ENCODE data around the gene NINJ2.

The NINJ2 gene

GRCh38 chr12:544941-545635 is 118.2 kb downstream of the NINJ2 start:
- Mint-ChIP-seq H3K27me3 (peaks cover 19% of the 10 kb centered on the region), H3K4me3 (no peak overlapping the region), H3K9me3 (no peaks in the 10 kb centered on the region), H3K27ac (no peak overlapping the region), H3K4me1 (ENCODE audit: low read depth) (peaks cover 14% of the 10 kb centered on the region), H3K36me3 (ENCODE audit: low read depth) (no peaks in the 10 kb centered on the region)

- Mint-ChIP-seq H3K9me3 (no peaks in the 10 kb centered on the region), H3K27ac (no peak overlapping the region), H3K36me3 (ENCODE audit: low read depth) (no peaks in the 10 kb centered on the region), H3K4me1 (ENCODE audit: low read depth) (peaks cover 22% of the 10 kb centered on the region), H3K27me3 (peaks cover 19% of the 10 kb centered on the region), H3K4me3 (no peak overlapping the region)
Observed at GRCh38 chr12:544142-544541, 119.1 kb downstream of the NINJ2 start.

DNA sequence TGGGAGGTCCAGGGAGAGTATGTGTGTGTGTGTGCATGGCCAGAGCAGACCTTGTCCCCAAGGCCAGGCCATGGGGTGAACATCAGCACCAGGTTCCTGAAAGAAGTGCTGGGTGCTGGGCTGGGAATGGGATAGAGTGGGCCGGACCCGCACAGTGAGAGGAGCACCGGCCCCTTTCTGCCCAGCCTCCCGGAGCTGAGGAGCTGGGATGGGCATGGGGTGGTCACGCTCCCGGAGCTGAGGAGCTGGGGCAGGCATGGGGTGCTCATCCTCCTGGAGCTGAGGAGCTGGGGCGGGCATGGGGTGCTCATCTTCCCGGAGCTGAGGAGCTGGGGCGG is 120.2 kb downstream of the NINJ2 start:
- H3K9me3 Mint-ChIP-seq = no peaks in the 10 kb centered on the region

GRCh38 chr12:542395-543113 is 120.7 kb downstream of the NINJ2 start:
- Mint-ChIP-seq H3K4me1 (ENCODE audit: low read depth) (peaks cover 30% of the 10 kb centered on the region), H3K27me3 (peaks cover 16% of the 10 kb centered on the region), H3K36me3 (ENCODE audit: low read depth) (no peaks in the 10 kb centered on the region), H3K9me3 (no peaks in the 10 kb centered on the region), H3K4me3 (no peak overlapping the region), H3K27ac (no peak overlapping the region)

More for the DNA sequence above, 120.2 kb downstream of the NINJ2 start:
- no peak overlapping the region for H3K27ac Mint-ChIP-seq
- no peaks in the 10 kb centered on the region for H3K36me3 Mint-ChIP-seq (ENCODE audit: low read depth)
- H3K4me3 Mint-ChIP-seq = no peak overlapping the region
- H3K4me1 Mint-ChIP-seq (ENCODE audit: low read depth) = peaks cover 30% of the 10 kb centered on the region
- peaks cover 19% of the 10 kb centered on the region for H3K27me3 Mint-ChIP-seq

DNA sequence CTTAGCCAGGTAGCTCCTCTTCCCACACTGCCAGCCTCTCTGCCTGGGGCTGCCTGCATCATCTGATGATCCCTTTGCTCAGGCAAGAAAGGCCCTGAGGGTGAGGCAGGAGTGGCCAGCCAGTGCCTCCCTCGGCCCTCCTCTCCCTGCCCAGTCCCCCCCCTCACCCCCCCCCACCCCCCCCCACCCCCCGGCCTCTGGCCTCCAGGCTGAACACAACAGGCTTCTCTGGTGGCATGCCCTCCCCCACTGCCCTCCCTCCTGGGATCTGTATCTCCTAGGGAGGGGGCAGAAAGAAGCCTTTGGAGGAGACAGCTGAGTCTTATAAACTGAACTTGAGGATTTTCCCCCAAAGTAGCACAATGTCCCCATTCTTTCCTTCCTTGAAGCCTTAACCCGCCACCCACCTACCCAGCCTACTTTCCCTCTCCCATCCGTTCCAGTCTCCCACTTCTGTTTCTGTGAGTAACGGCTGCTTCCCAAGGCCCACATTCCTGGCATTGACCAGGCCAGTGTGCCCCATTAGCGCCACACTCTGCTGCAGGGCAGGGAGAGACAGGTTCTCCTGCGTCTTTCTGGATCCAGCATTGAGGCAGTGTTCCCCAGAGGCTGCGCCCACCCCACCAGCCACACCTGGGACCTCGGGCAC is 121.4 kb downstream of the NINJ2 start:
- H3K27ac Mint-ChIP-seq = no peak overlapping the region
- peaks cover 26% of the 10 kb centered on the region for H3K4me1 Mint-ChIP-seq (ENCODE audit: low read depth)
- no peaks in the 10 kb centered on the region for H3K9me3 Mint-ChIP-seq
- peaks cover 15% of the 10 kb centered on the region for H3K27me3 Mint-ChIP-seq
- no peak overlapping the region for H3K4me3 Mint-ChIP-seq
- H3K36me3 Mint-ChIP-seq (ENCODE audit: low read depth) = no peaks in the 10 kb centered on the region

DNA sequence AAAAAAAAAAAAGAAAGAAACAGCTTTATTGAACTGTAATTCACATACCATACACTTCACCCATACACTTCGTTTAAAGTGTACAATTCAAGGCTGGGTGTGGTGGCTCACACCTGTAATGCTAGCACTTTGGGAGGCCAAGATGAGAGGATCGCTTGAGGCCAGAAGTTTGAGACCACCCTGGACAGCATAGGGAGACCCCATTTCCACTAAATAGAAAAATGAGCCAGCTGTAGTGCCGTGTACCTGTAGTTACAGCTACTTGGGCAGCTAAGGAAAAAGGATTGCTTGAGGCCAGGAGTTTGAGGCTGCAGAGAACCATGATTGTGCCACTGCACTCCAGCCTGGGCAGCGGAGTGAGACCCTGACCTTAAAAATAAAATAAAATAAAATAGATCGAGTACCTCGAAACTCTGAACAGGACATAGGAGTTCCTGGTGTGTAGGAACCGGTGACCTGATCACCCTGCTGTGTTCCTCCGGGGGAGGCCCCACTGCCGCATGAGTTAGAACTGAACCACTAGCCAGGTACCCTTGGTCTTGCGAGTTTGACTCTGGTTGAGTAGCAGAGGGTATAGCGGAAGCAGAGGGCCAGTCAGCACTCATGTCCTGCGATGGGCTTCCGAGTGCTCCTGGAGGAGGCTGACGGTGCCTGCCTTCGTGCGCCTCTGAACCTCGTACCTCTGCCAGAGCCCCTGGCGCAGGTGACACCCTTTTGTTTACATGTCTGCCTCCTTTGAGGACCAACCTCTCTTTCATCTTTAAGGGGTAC is 123.5 kb downstream of the NINJ2 start:
- Mint-ChIP-seq H3K9me3 (no peaks in the 10 kb centered on the region), H3K27me3 (peaks cover 10% of the 10 kb centered on the region), H3K4me3 (no peak overlapping the region), H3K4me1 (ENCODE audit: low read depth) (peaks cover 24% of the 10 kb centered on the region), H3K27ac (no peak overlapping the region), H3K36me3 (ENCODE audit: low read depth) (no peaks in the 10 kb centered on the region)

DNA sequence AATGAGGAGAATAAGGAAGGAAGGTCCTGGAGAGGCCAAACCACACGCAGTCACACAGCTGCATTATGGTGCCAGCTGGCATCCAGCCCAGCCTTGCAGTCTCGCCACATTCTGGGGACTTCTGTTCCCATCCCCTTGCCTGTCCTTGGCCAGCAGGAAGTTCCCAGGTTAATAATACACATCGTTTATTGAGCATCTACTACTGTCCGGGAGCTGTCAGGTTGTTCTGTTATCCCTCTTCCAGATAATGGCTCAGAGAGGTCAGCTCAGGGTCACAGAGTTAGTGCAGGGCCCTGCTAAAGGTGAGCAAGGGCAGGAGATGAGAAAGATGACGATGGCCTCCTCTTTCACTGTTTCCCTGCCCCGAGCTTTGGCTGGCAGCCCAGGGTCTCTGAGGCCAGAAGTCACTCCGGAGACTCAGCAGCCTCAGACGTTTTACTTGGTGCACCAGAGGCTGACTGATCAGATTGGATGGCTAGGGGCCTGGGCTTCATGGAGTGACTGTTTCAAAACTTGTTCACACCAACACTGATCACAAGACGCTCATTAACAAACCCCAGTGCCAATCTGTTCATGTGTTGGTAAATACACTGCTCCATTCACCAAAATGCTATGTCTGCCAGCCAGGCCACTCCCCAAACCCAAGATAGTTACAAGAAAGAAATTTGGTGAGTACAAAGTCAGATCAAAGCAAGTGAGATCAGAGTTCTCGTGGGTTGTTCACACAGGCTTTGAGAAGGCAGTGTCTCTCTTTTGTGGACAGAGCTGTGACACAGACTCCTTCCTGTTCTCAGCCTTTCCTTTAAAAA is 124.3 kb downstream of the NINJ2 start:
- no peaks in the 10 kb centered on the region for H3K9me3 Mint-ChIP-seq
- H3K27ac Mint-ChIP-seq = no peak overlapping the region
- H3K4me3 Mint-ChIP-seq = no peak overlapping the region
- peaks cover 4% of the 10 kb centered on the region for H3K27me3 Mint-ChIP-seq
- H3K4me1 Mint-ChIP-seq (ENCODE audit: low read depth) = peaks cover 21% of the 10 kb centered on the region
- H3K36me3 Mint-ChIP-seq (ENCODE audit: low read depth) = no peaks in the 10 kb centered on the region

DNA sequence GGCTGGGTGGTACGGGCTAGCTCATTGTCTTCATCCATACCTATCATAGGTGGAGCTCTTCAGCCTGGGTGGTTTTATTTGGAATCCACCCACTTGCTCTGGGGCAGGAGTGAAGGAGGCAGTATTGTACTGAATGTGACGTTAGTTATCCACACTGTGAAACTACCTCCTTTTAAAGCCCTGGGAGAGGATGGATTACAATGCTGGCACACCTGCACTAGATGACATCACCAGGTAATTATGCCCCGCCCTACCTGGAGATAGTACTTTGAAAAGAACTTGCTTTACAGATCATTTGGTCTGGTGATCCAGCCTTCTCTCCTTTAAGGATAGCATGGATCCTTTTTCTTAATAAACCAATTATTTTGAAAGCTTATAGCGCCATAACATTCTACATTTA is 125.5 kb downstream of the NINJ2 start:
- no peak overlapping the region for H3K27ac Mint-ChIP-seq
- no peaks in the 10 kb centered on the region for H3K36me3 Mint-ChIP-seq (ENCODE audit: low read depth)
- peaks cover 4% of the 10 kb centered on the region for H3K27me3 Mint-ChIP-seq
- no peaks in the 10 kb centered on the region for H3K9me3 Mint-ChIP-seq
- H3K4me3 Mint-ChIP-seq = no peak overlapping the region
- H3K4me1 Mint-ChIP-seq (ENCODE audit: low read depth) = peaks cover 21% of the 10 kb centered on the region

GRCh38 chr12:536751-537245 is 126.4 kb downstream of the NINJ2 start:
- H3K4me1 Mint-ChIP-seq (ENCODE audit: low read depth) = peaks cover 21% of the 10 kb centered on the region
- H3K4me3 Mint-ChIP-seq = no peak overlapping the region
- H3K27me3 Mint-ChIP-seq = peaks cover 4% of the 10 kb centered on the region
- peaks cover 6% of the 10 kb centered on the region for H3K36me3 Mint-ChIP-seq (ENCODE audit: low read depth)
- H3K27ac Mint-ChIP-seq = no peak overlapping the region
- peaks cover 6% of the 10 kb centered on the region for H3K9me3 Mint-ChIP-seq

DNA sequence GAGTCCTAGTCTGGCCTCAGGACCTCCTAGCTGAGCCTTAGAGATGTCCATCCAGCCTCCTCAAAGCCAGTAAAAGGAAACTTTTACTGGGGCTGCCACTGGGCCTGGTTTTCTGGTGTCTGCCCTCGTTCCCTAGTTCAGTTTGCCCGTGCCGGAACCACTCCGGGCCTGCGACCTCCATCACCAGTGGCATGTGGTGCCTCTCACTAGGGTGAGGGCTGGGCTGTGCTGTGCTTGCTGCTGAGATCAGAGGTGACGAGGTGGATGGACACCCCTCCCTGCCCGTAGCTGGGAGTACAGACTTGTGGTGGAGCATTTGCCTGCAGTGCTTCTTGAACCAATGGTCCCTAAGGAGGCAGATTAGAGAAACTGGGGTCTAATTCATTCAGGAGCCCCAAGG is 127.8 kb downstream of the NINJ2 start:
- Mint-ChIP-seq H3K27me3 (peaks cover 4% of the 10 kb centered on the region), H3K9me3 (peaks cover 12% of the 10 kb centered on the region), H3K4me1 (ENCODE audit: low read depth) (peaks cover 19% of the 10 kb centered on the region), H3K4me3 (no peak overlapping the region), H3K36me3 (ENCODE audit: low read depth) (peaks cover 6% of the 10 kb centered on the region), H3K27ac (no peak overlapping the region)

DNA sequence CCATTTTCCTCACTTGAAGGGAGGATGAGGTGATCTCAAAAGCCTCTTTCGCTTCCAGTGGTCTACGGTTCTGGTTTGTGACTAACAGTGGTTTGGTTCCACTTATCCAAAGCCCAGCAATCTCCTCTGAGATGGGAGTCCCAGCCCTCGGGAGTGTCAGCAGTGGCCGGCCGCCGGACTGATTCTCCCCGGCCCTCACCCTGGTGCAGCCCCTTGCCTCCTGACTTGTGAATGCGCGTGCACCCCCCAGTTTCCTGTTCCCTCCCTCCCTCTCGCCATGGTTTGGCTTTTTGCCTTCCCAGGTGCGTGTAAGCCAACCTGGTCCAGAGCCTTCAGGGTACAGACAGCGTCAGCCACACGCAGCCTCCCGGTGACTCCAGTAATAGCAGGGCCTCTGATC is 129.0 kb downstream of the NINJ2 start:
- no peak overlapping the region for H3K4me3 Mint-ChIP-seq
- H3K4me1 Mint-ChIP-seq (ENCODE audit: low read depth) = peaks cover 8% of the 10 kb centered on the region
- no peak overlapping the region for H3K27ac Mint-ChIP-seq
- H3K27me3 Mint-ChIP-seq = peaks cover 4% of the 10 kb centered on the region
- H3K9me3 Mint-ChIP-seq = peaks cover 18% of the 10 kb centered on the region
- peaks cover 6% of the 10 kb centered on the region for H3K36me3 Mint-ChIP-seq (ENCODE audit: low read depth)

GRCh38 chr12:533718-534117 is 129.5 kb downstream of the NINJ2 start:
- peaks cover 6% of the 10 kb centered on the region for H3K36me3 Mint-ChIP-seq (ENCODE audit: low read depth)
- peaks cover 4% of the 10 kb centered on the region for H3K27me3 Mint-ChIP-seq
- H3K9me3 Mint-ChIP-seq = peaks cover 20% of the 10 kb centered on the region
- no peak overlapping the region for H3K4me3 Mint-ChIP-seq
- H3K4me1 Mint-ChIP-seq (ENCODE audit: low read depth) = peaks cover 3% of the 10 kb centered on the region
- no peak overlapping the region for H3K27ac Mint-ChIP-seq

- Mint-ChIP-seq H3K9me3 (peaks cover 20% of the 10 kb centered on the region), H3K4me3 (no peak overlapping the region), H3K4me1 (ENCODE audit: low read depth) (no peaks in the 10 kb centered on the region), H3K27me3 (peaks cover 4% of the 10 kb centered on the region), H3K36me3 (ENCODE audit: low read depth) (peaks cover 6% of the 10 kb centered on the region), H3K27ac (no peak overlapping the region)
Observed at GRCh38 chr12:532908-533565, 130.2 kb downstream of the NINJ2 start.
